HG02970 (cell line): Measurements from ENCODE around the gene SLC35F2.
"Not testable (repeated sequence)": the region's sequence is repeated elsewhere in the genome, so short reads cannot be mapped to it uniquely, and the experiment has no call there.

Experiments used
- ATAC-seq: cut with Tn5 transposase; IDR thresholded peaks from one replicate; pipeline ENCODE4 v1.9.1; 2021; ENCODE audit warnings: mild to moderate bottlenecking, moderate library complexity, moderate number of reproducible peaks; ENCODE audit not compliant: unreplicated experiment, low FRiP score

SLC35F2 gene, protein sequence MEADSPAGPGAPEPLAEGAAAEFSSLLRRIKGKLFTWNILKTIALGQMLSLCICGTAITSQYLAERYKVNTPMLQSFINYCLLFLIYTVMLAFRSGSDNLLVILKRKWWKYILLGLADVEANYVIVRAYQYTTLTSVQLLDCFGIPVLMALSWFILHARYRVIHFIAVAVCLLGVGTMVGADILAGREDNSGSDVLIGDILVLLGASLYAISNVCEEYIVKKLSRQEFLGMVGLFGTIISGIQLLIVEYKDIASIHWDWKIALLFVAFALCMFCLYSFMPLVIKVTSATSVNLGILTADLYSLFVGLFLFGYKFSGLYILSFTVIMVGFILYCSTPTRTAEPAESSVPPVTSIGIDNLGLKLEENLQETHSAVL

DNA sequence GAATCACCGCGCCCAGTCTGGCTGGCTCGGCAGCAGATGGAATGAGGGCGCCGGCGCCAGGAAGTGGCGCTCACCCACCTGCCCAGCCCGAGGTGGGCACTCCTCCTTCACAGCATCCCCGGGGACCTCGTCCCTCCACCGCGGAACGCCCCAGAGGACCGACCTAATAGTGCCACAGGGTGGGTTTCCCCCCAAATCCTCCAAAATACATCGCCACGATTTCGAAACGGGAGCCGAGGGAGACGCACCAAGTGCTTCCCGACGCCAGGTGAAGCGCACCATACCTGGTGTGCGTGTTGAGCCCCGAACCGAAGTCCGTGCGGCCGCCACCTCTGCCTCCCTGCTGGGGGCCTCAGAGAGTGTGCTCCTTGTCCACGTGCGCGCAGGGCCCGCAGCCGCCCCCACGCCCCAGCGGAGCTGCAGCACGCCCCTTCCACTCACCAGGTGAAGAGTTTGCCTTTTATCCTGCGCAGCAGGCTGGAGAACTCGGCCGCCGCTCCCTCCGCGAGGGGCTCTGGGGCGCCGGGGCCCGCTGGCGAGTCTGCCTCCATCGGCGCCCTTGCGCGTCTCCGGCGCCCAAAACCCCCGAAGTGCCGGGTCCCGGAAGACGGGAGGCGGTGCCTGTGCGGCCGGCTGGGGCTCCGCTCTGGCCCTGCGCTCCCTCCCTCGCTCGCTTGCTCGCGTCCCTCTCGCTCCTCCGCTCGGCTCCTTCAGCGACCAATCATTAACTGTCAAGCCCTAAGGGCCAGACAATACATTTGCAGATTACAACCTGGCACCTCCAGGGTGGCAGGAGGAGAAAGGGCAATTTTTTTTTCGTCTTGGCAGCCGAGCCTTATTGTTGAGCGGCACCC lies at the start of gene SLC35F2:
Gene SLC35F2, minus strand, starts transcription at position 571 of the 854 bp plus-strand sequence. Its CDS starts 20 bp downstream, at position 551.
- peak; percentile 96 for ATAC-seq

DNA sequence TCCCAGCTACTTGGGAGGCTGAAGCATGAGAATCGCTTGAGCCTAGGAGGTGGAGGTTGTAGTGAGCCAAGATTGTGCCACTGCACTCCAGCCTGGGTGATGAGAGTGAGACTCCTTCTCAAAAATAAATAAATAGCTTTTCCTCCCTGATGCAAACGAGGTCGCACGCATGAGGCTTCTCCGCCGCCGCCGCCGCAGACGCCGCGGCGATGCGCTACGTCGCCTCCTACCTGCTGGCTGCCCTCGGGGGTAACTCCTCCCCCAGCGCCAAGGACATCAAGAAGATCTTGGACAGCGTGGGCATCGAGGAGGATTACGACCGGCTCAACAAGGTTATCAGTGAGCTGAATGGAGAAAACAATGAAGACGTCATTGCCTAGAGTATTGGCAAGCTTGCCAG lies 49.6 kb upstream of the SLC35F2 start:
- ATAC-seq: no peak

DNA sequence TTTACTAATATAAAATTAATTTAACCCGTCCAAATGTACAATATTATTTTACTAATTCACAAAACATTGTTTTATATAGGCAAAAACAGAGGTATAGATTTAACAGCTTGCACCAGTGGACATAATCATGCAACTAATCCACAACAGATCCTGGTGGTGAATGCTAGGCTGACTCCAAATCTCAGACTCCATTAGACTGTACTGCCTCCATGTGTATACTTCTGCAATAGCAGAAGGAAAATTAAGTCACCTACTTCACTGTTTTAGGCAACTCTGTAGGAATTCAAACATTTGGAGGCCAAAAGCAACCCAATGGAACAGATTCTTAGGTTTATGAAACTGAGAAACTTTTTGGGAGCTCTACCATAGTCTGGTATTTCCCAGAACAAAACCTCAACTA lies 39.7 kb upstream of the SLC35F2 start:
- ATAC-seq: no peak

DNA sequence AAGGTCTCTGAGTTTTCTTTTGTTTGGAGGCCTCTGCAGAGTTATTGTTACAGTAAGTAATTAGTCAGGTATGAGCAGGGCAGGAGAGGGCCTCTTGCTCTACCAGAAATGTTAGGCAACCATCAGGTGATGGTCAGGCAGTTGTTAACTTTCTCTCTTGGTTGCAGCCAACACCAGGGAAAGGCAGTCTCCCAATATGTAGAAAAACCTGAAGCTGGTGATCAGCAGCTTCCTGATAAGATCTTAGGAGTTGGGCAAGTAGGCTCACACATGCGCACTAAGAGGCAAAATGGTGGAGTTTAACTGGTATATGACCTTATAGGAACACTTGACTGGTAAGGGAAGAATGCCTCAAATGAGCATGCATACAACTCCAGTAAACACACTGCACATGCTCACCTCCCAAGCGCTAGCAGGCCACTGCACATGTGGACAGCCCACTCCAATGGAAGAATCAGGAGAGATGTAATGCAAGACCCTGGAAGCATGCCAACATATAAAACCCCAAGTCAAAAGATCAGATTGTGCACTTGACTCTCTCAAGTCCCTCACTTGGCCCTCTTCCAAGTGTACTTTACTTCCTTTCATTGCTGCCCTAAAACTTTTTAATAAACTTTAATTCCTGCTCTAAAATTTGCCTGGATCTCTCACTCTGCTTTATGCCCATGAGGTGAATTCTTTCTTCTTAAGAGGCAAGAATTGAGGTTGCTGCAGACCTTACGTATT lies 23.7 kb upstream of the SLC35F2 start:
- ATAC-seq: no peak

DNA sequence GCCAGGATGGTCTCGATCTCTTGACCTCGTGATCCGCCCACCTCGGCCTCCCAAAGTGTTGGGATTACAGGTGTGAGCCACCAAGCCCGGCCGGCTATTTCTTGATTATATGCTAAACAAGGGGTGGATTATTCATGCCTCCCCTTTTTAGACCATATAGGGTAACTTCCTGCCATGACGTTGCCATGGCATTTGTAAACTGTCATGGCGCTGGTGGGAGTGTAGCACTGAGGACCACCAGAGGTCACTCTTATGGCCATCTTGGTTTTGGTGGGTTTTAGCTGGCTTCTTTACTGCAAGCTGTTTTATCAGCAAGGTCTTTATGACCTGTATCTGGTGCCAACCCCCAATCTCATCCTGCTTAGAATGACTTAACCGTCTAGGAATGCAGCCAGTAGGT lies 22.9 kb upstream of the SLC35F2 start:
- ATAC-seq: not testable (repeated sequence)

DNA sequence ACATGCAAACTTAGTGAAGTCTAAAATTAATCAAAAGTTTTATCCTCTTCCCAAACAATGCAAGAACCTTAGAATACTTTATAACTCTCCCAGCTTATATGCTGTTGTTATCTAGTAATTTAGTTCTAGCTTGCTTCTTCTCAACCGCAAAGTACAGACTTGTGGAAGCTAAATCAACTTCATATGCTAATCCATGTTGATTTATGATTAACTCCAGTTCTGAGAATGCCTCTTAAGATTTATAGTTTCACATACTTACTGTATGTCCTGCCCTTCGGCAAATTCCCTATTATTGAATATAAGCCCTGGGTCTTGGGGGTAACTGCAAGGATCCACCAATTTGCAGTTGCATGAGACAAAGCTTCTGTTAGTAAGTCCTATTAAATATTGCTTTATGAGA lies 17.6 kb upstream of the SLC35F2 start:
- ATAC-seq: no peak

DNA sequence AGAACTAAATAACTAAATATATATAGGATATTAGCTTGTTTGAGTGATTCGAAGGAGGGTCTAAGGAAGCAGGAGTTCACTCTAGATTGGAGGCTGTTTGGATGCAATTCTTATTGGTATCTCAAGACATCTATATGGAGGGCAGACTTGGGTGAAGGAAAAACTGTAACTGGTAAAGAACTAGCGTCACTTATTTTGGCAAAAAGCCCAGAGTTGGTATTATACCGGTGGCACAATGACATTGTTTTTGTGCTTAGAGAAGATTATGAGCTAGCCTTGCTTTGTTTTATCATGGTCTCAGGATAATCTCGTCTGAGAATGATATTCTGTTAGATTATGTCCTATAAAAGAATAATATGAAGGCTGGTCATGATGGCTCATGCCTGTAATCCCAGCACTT lies 6.0 kb upstream of the SLC35F2 start:
- ATAC-seq: no peak

DNA sequence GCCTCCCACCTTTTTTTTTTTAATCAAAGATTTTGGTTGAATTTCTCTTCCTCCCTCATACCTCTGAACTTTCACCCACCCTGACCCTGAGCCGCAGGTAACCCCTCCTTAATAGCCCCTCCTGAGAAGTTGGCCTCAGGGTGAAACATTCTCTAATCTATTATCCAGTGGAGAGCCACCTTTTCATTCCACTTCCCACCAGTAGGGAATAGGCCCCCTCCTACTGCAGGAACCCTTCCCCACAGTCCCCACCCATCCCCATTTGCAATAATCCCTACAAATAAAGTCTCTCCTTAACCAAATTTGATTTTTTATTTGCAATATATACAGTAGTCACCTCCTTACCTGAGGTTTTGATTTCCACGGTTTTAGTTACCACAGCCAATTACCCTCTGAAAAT lies 2.1 kb upstream of the SLC35F2 start:
- ATAC-seq: no peak

DNA sequence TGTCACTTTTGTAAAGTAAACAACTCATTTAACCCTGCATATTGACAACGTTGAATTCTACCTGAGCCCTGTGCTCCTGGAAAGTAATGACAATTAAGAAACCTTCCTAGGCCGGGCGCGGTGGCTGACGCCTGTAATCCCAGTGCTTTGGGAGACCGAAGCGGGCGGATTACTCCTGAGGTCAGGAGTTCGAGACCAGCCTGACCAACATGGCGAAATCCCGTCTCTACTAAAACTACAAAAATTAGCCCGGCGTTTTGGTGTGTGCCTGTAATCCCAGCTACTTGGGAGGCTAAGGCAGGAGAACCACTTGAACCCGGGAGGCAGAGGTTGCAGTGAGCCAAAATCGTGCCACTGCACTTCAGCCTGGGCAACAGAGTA lies 1.6 kb upstream of the SLC35F2 start:
- not testable (repeated sequence) for ATAC-seq

DNA sequence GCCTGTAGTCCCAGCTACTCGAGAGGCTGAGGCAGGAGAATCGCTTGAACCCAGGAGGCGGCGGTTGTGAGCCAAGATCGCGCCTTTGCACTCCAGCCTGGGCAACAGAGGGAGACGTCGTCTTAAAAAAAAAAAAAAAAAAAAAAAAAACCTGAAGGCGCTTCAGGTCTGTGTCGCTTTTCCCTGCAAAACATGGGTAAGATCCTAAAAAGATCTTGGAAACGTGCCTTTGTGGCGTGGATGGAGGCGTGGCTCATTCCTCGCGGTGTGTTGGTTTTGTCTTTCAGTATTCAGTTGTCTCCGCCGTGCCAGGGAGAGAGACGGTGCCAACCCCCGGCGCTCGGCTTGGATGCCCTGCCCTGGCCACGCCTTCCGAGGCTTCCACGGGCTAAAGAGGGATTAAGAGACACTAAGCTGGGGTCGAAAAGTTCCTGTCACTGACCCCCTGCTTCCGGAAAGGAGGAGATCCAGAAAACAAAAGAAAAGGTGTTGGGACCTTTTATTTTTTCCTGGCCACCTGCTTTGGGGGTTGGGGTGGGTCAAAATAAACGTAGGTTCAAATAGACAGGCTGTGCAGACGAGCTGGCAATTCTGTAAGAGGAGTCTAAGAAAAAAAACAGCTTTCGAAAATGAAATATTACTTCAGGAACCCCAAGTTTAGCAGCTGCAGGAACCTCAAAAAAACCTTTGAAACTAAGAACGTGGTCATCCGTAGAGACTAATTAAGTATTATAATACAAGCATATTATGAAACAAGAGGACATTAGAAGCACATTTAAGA lies 1.1 kb upstream of the SLC35F2 start:
- no peak for ATAC-seq

DNA sequence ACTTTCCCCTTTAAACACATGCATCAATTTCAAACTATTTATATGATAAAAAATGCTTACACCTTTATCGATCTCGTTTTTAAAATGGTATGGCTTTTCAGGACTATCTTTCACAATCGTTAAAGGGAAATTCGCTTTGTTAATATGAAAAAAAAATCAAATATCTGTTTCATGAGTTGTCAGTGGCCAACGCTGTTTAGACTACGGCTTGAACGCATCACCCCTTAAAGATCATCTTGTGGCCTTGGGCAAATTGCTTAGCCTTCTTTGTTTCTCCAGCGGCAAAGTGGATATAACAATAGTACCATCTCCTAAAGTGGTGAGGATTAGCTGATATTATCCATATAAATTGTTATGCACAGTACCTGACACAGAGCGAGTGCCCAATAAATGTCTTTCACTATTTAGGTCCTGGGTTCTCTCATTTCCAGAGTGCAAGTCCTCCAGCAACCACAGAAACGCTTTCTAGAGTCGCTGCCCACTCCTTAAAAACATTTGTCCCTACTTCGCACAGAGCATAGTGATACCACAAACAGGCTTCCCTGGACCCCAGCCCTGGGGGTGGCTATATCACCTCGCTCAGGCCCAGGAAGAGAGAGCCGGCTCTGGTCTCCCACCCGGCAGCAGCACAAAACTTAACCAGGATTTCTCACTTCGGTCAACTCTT lies 904 bp downstream of the SLC35F2 start:
- no peak for ATAC-seq

DNA sequence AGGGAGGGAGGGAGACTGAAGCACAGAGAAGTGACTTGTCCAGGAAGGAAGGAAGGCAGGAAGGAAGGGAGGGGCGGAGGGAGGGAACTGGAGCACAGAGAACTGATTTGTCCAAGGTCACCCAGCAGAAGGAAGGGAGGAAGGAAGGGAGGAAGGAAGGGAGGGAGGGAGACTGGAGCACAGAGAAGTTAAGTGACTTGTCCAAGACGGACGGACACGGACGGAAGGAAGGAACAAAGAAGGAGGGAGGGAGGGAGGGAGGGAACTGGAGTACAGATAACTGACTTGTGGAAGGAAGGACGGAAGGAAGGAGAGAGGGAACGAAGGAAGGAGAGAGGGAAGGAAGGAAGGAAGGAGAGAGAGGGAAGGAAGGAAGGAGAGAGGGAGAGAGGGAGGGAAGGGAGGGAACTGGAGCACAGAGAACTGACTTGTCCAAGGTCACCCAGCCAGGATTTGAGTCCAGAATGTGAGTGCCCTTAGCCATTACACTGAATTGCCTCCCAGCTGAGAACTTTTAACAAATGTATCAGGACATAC lies 1.5 kb downstream of the SLC35F2 start:
- ATAC-seq: no peak

DNA sequence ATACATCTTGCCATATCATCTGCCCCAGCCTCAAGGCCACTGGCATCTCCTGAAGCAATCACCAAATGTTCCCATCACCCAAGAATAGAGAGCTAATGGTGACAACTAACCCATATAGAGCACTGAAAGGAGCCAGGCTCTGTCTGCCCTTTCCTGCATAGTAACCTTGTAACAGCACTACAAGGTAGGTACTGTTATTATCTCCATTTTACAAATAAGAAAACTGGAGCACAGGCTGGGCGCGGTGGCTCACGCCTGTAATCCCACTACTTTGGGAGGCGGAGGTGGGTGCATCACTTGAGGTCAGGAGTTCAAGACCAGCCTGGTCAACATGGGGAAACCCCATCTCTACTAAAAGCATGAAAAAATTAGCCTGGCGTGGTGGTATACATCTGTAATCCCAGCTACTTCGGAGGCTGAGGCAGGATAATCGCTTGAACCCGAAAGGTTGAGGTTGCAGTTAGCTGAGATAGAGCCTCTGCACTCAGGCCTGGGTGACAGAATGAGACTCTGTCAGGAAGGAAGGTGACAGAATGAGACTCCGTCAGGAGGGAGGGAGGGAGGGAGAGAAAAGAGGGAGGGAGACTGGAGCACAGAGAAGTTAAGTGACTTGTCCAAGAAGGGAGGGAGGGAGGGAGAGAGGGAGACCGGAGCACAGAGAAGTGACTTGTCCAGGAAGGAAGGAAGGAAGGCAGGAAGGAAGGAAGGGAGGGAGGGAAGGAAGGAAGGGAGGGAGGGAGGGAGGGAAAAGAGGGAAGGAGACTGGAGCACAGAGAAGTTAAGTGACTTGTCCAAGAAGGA lies 2.2 kb downstream of the SLC35F2 start:
- ATAC-seq: no peak

DNA sequence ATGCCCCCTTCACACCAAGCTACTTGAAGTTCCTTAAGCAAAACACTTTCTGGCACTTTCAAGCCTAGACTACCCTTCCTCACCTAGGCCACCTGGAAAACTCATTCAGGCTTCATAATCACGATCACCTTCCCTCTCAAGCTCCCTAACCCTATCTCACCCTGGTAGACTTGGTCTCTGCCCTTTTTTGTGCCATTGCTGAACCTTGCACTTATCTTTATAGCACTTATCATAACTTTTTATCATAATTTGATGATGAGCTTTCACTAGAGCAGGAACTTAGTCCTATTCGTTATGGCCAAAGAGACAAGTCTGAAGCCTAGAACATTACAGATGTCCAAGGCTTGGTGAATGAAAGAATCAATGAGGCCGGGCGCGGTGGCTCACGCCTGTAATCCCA lies 5.5 kb downstream of the SLC35F2 start:
- ATAC-seq: no peak

DNA sequence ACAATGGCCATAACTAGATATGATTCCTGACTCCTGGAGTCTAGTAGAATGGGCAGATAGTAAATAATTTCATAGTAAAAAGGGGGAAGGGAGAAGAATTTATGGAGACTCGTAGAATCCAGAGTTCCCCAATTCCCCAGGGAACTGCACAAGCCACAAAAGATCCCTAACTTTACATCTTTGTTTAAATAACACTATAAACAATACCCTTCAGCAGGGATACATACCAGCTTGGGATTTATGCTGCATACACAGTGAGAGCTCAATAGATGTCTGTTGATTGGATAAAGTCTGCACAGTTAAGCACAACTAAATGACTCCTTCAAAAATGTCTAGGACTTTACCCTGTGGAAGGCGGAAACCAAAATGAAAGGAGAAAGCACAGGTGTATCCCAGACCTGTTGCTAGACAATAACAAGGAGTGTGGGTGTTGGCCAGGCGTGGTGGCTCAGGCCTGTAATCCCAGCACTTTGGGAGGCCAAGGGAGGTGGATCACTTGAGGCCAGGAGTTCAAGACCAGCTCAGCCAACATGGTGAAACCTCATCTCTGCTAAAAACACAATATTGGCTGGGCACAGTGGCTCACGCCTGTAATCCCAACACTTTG lies 6.8 kb downstream of the SLC35F2 start:
- ATAC-seq: no peak

DNA sequence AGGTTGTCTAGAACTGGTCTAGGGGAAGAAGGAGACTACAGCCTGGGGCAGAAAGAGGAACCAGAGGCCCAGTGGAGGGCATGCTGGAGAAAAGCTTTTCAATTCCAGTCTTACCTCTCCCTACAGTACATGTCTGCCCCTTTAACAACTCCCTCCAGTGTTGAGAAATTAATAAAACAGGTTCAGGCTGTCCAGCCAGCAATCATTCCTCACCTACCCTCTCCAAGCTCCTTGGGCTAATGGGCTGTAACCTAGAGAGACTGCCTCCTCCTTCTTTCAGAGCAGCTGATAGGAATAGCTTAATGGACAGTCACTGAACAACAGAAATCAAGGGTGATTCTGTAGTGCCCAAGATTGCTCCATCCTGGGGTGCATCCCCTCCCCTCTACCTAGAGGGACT lies 8.8 kb downstream of the SLC35F2 start:
- ATAC-seq: no peak

DNA sequence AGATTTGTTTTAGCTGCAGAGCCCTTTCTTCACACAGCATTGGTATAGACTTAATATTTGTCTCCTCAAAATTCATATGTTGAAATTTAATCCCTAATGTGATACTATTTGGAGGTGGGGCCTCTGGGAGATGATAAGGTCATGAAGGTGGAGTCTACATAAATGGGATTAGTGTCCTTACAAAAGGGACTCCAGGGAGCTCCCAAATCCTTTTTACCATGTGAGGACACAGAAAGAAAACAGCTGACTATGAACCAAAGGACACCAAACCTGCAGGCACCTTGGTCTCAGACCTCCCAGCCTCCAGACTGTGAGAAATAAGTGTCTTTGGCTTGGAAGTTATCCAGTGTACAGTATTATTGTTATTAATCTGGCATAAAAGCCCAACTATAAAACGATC lies 10.2 kb downstream of the SLC35F2 start:
- ATAC-seq: no peak

DNA sequence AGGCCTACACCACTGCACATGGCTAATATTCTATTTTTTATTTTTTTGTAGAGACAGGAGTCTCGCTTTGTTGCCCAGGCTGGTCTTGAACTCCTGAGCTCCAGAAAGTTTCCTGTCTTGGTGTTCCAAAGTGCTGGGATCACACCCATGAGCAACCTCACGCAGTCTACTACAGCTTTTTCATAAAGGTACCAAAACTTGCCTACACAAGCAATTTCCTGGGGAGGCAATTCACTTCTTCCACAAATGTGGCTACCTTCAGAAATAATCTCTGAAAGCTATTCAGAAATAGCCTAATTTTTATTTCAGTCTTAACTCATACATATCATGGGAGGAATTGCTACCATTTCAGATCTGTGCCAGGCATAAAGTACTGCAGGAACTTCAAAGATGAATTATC lies 11.4 kb downstream of the SLC35F2 start:
- no peak for ATAC-seq
